HepG2 (cell line): Measurements from ENCODE around the gene AGAP1. TPM values are rescaled to one million over a fixed set of nuclear protein-coding genes. Genes with fewer than 3 reads are reported as not detected.
A peak's percentile ranks its signal among the peaks of the same experiment; 100 is the strongest.

ENCODE experiments used
- ATF1 ChIP-seq: IDR thresholded peaks from 2 replicates; pipeline ENCODE4 v1.6.1; 2016; ENCODE audit warnings: mild to moderate bottlenecking, control low read depth
- DRAP1 ChIP-seq: IDR thresholded peaks from 2 replicates; pipeline ENCODE4 v1.6.1; 2016; ENCODE audit warnings: missing genetic modification reagents, missing compliant biosample characterization
- ELF1 ChIP-seq: sonication (generic); formaldehyde crosslinking; IDR thresholded peaks from 2 replicates; pipeline ENCODE4 v1.4.0; 2020; ENCODE audit warnings: missing genetic modification reagents
- EZH2 ChIP-seq: conservative IDR thresholded peaks from 2 replicates; pipeline ENCODE4 v1.6.1; 2012; ENCODE audit warnings: mild to moderate bottlenecking, low read depth, low read length, moderate library complexity
- MAFK ChIP-seq, 2 experiments: IDR thresholded peaks in 1 of 2; conservative IDR thresholded peaks in 1 of 2; 2 replicates each; pipeline ENCODE4 v1.6.1; 2011; ENCODE audit warnings: improper control_type of control experiment in 2 of 2, low read length in 2 of 2
- NFKBIZ ChIP-seq: IDR thresholded peaks from 2 replicates; pipeline ENCODE4 v1.6.1; 2018; ENCODE audit warnings: missing genetic modification reagents, missing compliant biosample characterization
- NR2C2 ChIP-seq: sonication (generic); formaldehyde crosslinking; IDR thresholded peaks from 2 replicates; pipeline ENCODE4 v1.4.0; 2020; ENCODE audit warnings: missing genetic modification reagents, mild to moderate bottlenecking, moderate library complexity, borderline replicate concordance
- POGK ChIP-seq: sonication (generic); formaldehyde crosslinking; conservative IDR thresholded peaks from 2 replicates; pipeline ENCODE4 v1.8.0; 2022; ENCODE audit warnings: mild to moderate bottlenecking, moderate library complexity, missing genetic modification reagents
- SKI ChIP-seq: fragments of 450-650 bp; IDR thresholded peaks from one replicate; pipeline ENCODE4 v1.6.1; 2018; ENCODE audit warnings: mild to moderate bottlenecking; ENCODE audit not compliant: partially characterized antibody
- SRY ChIP-seq: sonication (generic); formaldehyde crosslinking; IDR thresholded peaks from 2 replicates; pipeline ENCODE4 v1.8.0; 2022; ENCODE audit warnings: mild to moderate bottlenecking, missing genetic modification reagents
- TFE3 ChIP-seq: IDR thresholded peaks from 2 replicates; pipeline ENCODE4 v1.6.1; 2016
- TRAFD1 ChIP-seq: sonication (generic); formaldehyde crosslinking; IDR thresholded peaks from 2 replicates; pipeline ENCODE4 v1.5.1; 2020; ENCODE audit warnings: missing genetic modification reagents, mild to moderate bottlenecking, borderline replicate concordance
- U2AF2 ChIP-seq: fragments of 200-400 bp; formaldehyde crosslinking; IDR thresholded peaks from 2 replicates; pipeline ENCODE4 v1.6.1; 2017; ENCODE audit warnings: low read depth, mild to moderate bottlenecking, low read length
- ZNF180 ChIP-seq: sonication (generic); formaldehyde crosslinking; IDR thresholded peaks from 2 replicates; pipeline ENCODE4 v1.4.0; 2020; ENCODE audit warnings: low read depth, missing genetic modification reagents, borderline replicate concordance
- ZNF460 ChIP-seq: sonication (generic); formaldehyde crosslinking; IDR thresholded peaks from 2 replicates; pipeline ENCODE4 v1.5.1; 2020; ENCODE audit warnings: missing genetic modification reagents, mild to moderate bottlenecking, borderline replicate concordance
- ZNF589 ChIP-seq: sonication (generic); formaldehyde crosslinking; conservative IDR thresholded peaks from 2 replicates; pipeline ENCODE4 v1.8.0; 2022; ENCODE audit warnings: mild to moderate bottlenecking, moderate library complexity, missing genetic modification reagents
- ZNF709 ChIP-seq: sonication (generic); formaldehyde crosslinking; IDR thresholded peaks from 2 replicates; pipeline ENCODE4 v1.5.0; 2020; ENCODE audit warnings: mild to moderate bottlenecking, missing genetic modification reagents
- ZNF766 ChIP-seq: sonication (generic); formaldehyde crosslinking; IDR thresholded peaks from 2 replicates; pipeline ENCODE4 v1.5.0; 2020; ENCODE audit warnings: missing genetic modification reagents, borderline replicate concordance
- ZNF790 ChIP-seq: sonication (generic); formaldehyde crosslinking; IDR thresholded peaks from 2 replicates; pipeline ENCODE4 v1.8.0; 2022; ENCODE audit warnings: missing genetic modification reagents, mild to moderate bottlenecking, borderline replicate concordance
- ZNF792 ChIP-seq: IDR thresholded peaks from 2 replicates; pipeline ENCODE4 v1.6.1; 2016
- ZSCAN25 ChIP-seq: sonication (generic); formaldehyde crosslinking; IDR thresholded peaks from 2 replicates; pipeline ENCODE4 v1.8.0; 2022; ENCODE audit warnings: mild to moderate bottlenecking, missing genetic modification reagents
- ZUFSP ChIP-seq: sonication (generic); formaldehyde crosslinking; IDR thresholded peaks from 2 replicates; pipeline ENCODE4 v1.9.0; 2021; ENCODE audit warnings: missing genetic modification reagents, mild to moderate bottlenecking, borderline replicate concordance
- polyA plus RNA-seq, 8 experiments: library from polyadenylated mRNA; depleted of rRNA in 3 of 8; stranded (reverse) in 7 of 8; unstranded in 1 of 8; fragments of >200 nt; fragmentation: Illumina TruSeq in 4 of 8; extraction: Trizol in 4 of 8; gene quantifications; 2 replicates each; pipeline versions ENCODE4 v1.2.1 to v1.2.3, GENCODE V29; 2011 to 2016; ENCODE audit warnings: low read depth in 4 of 8, missing spikeins in 1 of 8, mixed read lengths in 1 of 8; ENCODE audit not compliant: insufficient read depth in 1 of 8
- total RNA-seq, 5 experiments: library from RNA; depleted of rRNA; stranded (reverse); fragments of >200 nt; fragmentation: Illumina TruSeq; extraction: Trizol; gene quantifications; 2 replicates each; pipeline ENCODE4 v1.2.3, GENCODE V29; 2016; ENCODE audit warnings: low read depth in 1 of 5

AGAP1 gene
- total and polyA plus RNA-seq, 2 of the 13 experiments (the other 11 are each of a cell fraction or from before 2014, with no cell fraction given) = 21.2 to 32.7 TPM

GRCh38 chr2:236117861-236118269, 624.0 kb downstream of the AGAP1 start (continued):
- no peak for TF ChIP-seq ZNF766 (CRISPR knock-in tag)
- TF ChIP-seq TFE3 (CRISPR knock-in tag) = peak; percentile 96
- peak in 1 of 2 experiments; percentile 12; a peak in 1 of 4 replicates for TF ChIP-seq MAFK (conservative IDR thresholded peaks at IDR 0.05 in 1 of 2, IDR thresholded peaks at IDR 0.05 in 1 of 2; ENCODE audit: low read length in 2 of 2)
- TF ChIP-seq TRAFD1 = no peak
- no peak for TF ChIP-seq ZNF790 (CRISPR knock-in tag)
- TF ChIP-seq SRY (CRISPR knock-in tag) = no peak
- peak; percentile 56; the same call in 1 of the 2 replicates for TF ChIP-seq ZNF709 (CRISPR knock-in tag)
- TF ChIP-seq EZH2 = no peak
- TF ChIP-seq POGK (CRISPR knock-in tag) = peak; percentile 76
- TF ChIP-seq ZSCAN25 (CRISPR knock-in tag) = peak; percentile 72; the same call in 1 of the 2 replicates
- peak; percentile 89 for TF ChIP-seq NR2C2 (CRISPR knock-in tag)
- TF ChIP-seq ZUFSP (CRISPR knock-in tag) = no peak
- peak; percentile 77; the same call in 1 of the 2 replicates for TF ChIP-seq NFKBIZ
- TF ChIP-seq SKI = peak; percentile 93
- no peak for TF ChIP-seq ZNF180 (CRISPR knock-in tag)
- TF ChIP-seq DRAP1 = no peak
- no peak for TF ChIP-seq ZNF460 (CRISPR knock-in tag)
- TF ChIP-seq ZNF589 = 0 out of 2 replicates have a peak, but pooled peaks have one; percentile 41
- peak; percentile 83 for TF ChIP-seq ELF1
- no peak for TF ChIP-seq U2AF2
- peak; percentile 78 for TF ChIP-seq ATF1
- TF ChIP-seq ZNF792 (CRISPR knock-in tag) = peak; percentile 87
